A673 (cell line): ENCODE results near the gene PHF14.

Experiments used
- EZH2 ChIP-seq: fragments of 200-600 bp; sonication (generic); IDR thresholded peaks from 2 replicates; pipeline ENCODE4 v1.6.1; 2017; ENCODE audit warnings: borderline replicate concordance, low read depth, mild to moderate bottlenecking, mixed read lengths, antibody characterized with exemption, low read length; ENCODE audit not compliant: poor library complexity, severe bottlenecking
- TF ChIP-seq, protein P1 (sequence below): fragments of 300-800, 200-600 bp; sonication (generic); conservative IDR thresholded peaks from 2 replicates; pipeline ENCODE4 v1.5.1; 2017; ENCODE audit warnings: low read depth, mild to moderate bottlenecking, antibody characterized with exemption, low read length, moderate library complexity, mixed read lengths

DNA sequence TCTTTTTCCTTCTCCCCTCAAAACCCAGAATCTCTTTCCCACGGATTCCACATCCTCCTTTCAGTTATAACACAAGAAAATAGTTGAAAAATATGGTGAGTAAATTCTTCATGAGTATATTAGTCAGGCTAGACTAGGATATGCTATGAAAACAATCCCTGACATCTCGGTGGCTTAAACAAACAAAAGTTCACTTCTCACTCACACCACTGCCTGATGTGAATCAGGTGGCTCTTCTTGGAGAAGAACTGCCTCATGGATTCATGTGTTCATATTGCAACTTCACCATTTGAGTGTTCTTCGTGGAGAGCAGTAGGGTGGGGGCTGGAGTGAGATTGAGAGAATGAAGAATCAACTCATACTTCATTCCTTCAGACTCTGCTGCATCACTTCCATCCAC is 204.1 kb downstream of the PHF14 start:
- TF ChIP-seq, protein P1, sequence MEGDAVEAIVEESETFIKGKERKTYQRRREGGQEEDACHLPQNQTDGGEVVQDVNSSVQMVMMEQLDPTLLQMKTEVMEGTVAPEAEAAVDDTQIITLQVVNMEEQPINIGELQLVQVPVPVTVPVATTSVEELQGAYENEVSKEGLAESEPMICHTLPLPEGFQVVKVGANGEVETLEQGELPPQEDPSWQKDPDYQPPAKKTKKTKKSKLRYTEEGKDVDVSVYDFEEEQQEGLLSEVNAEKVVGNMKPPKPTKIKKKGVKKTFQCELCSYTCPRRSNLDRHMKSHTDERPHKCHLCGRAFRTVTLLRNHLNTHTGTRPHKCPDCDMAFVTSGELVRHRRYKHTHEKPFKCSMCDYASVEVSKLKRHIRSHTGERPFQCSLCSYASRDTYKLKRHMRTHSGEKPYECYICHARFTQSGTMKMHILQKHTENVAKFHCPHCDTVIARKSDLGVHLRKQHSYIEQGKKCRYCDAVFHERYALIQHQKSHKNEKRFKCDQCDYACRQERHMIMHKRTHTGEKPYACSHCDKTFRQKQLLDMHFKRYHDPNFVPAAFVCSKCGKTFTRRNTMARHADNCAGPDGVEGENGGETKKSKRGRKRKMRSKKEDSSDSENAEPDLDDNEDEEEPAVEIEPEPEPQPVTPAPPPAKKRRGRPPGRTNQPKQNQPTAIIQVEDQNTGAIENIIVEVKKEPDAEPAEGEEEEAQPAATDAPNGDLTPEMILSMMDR: no peak
- no peak for TF ChIP-seq EZH2
